GM12878 (cell line): ENCODE results near the gene CENPF. TPM values are rescaled to one million over a fixed set of nuclear protein-coding genes. Genes with fewer than 3 reads are reported as not detected.

ENCODE experiments used
- ATAC-seq: fragments of 200-7000 bp; cut with Tn5 transposase; 3 replicates; pipeline ENCODE4 v1.9.1; 2020; ENCODE audit warnings: mild to moderate bottlenecking, moderate library complexity
- BruUV-seq: library from RNA; stranded (reverse); fragments of 400-500 nt; replicated peaks from 2 replicates; lab custom pipeline; 2021; lab: Mats Ljungman, UMichigan
- CTCF ChIA-PET: fragments of 300-600 bp; sonication (Branson Sonifier 250); formaldehyde crosslinking; extraction: SDS; loops from one replicate; lab custom pipeline; 2021; ENCODE audit warnings: inconsistent platforms; lab: Yijun Ruan, JAX
- POLR2A ChIA-PET: fragments of 350-600 bp; formaldehyde crosslinking; extraction: SDS; loops from one replicate; lab custom pipeline; 2021; ENCODE audit warnings: inconsistent platforms; lab: Charles Lee
- RAD21 ChIA-PET: fragments of 300-600 bp; sonication (Branson Sonifier 250); formaldehyde crosslinking; loops from one replicate; lab custom pipeline; 2023; ENCODE audit warnings: antibody characterized with exemption; ENCODE audit not compliant: unreplicated experiment; lab: Charles Lee
- SMC1A ChIA-PET: fragments of 300-600 bp; sonication (Branson Sonifier 250); formaldehyde crosslinking; loops from one replicate; lab custom pipeline; 2023; ENCODE audit not compliant: unreplicated experiment, uncharacterized antibody; lab: Charles Lee
- DNase-seq: peaks from one replicate; pipeline ENCODE4 v3.0.0-alpha.2; 2011; ENCODE audit warnings: low read depth, low spot score
- FAIRE-seq: peaks from 3 replicates; lab custom pipeline; 2011; peaks lifted over from hg19 to GRCh38; lab: Jason Lieb, UNC
- H2AFZ ChIP-seq: 2 replicates; pipeline ENCODE4 v1.6.0; 2011; ENCODE audit warnings: low read depth, low read length, control low read depth; ENCODE audit not compliant: control insufficient read depth
- H3K27ac ChIP-seq: 2 replicates; pipeline ENCODE4 v1.5.1; 2011; ENCODE audit warnings: control low read depth; ENCODE audit not compliant: control insufficient read depth, insufficient read depth
- H3K27me3 ChIP-seq, 2 experiments: replicated peaks in 1 of 2; 2 replicates each; pipeline versions ENCODE4 v1.6.0 to v1.6.1; 2011; ENCODE audit warnings: low read length in 1 of 2; ENCODE audit not compliant: control insufficient read depth in 2 of 2, insufficient read depth in 2 of 2
- H3K36me3 ChIP-seq, 2 experiments: 2 replicates each; pipeline ENCODE4 v1.5.1; 2011; ENCODE audit warnings: low read length in 1 of 2; ENCODE audit not compliant: control insufficient read depth in 2 of 2, insufficient read depth in 2 of 2
- H3K4me1 ChIP-seq: 2 replicates; pipeline ENCODE4 v1.6.1; 2011; ENCODE audit warnings: mild to moderate bottlenecking, low read length, moderate library complexity, mixed read lengths; ENCODE audit not compliant: control insufficient read depth, insufficient read depth
- H3K4me2 ChIP-seq: 2 replicates; pipeline ENCODE4 v1.6.0; 2011; ENCODE audit warnings: control low read depth; ENCODE audit not compliant: control insufficient read depth, insufficient read depth
- H3K4me3 ChIP-seq: fragments of 200-600 bp; sonication (generic); 2 replicates; pipeline ENCODE4 v1.5.1; 2016
- H3K79me2 ChIP-seq: 2 replicates; pipeline ENCODE4 v1.6.0; 2011; ENCODE audit warnings: low read length; ENCODE audit not compliant: control insufficient read depth, insufficient read depth
- H3K9ac ChIP-seq: 2 replicates; pipeline ENCODE4 v1.8.0; 2011; ENCODE audit warnings: low read length, control low read depth, mixed read lengths; ENCODE audit not compliant: control insufficient read depth, insufficient read depth
- H3K9me3 ChIP-seq: replicated peaks from 3 replicates; pipeline ENCODE4 v1.5.1; 2011; ENCODE audit warnings: mild to moderate bottlenecking, low read length; ENCODE audit not compliant: control insufficient read depth, insufficient read depth
- H4K20me1 ChIP-seq: 2 replicates; pipeline ENCODE4 v1.6.0; 2011; ENCODE audit not compliant: control insufficient read depth, insufficient read depth
- CEBPB ChIP-seq, 2 experiments: fragments of 150-350 bp in 1 of 2; IDR thresholded peaks; 2 replicates each; pipeline ENCODE4 v1.6.1; 2012 to 2014; ENCODE audit warnings: low read depth in 2 of 2, low read length in 2 of 2, borderline replicate concordance in 1 of 2, inconsistent platforms in 1 of 2
- HDAC2 ChIP-seq: fragments of 200-600 bp; sonication (generic); IDR thresholded peaks from 2 replicates; pipeline ENCODE4 v1.6.1; 2017
- JUND ChIP-seq: IDR thresholded peaks from 2 replicates; pipeline ENCODE4 v1.6.1; 2012; ENCODE audit warnings: low read depth, mild to moderate bottlenecking, low read length, improper control_type of control experiment, moderate library complexity
- NFXL1 ChIP-seq: fragments of 450-650 bp; IDR thresholded peaks from 2 replicates; pipeline ENCODE4 v1.6.1; 2017; ENCODE audit warnings: antibody characterized with exemption, mild to moderate bottlenecking, borderline replicate concordance
- NRF1 ChIP-seq: conservative IDR thresholded peaks from 2 replicates; pipeline ENCODE4 v1.6.1; 2011; ENCODE audit warnings: mild to moderate bottlenecking, low read depth, low read length, improper control_type of control experiment
- PML ChIP-seq: IDR thresholded peaks from 2 replicates; pipeline ENCODE4 v1.6.1; 2012; ENCODE audit warnings: low read length, inconsistent platforms
- POLR2AphosphoS2 ChIP-seq: IDR thresholded peaks from 2 replicates; pipeline ENCODE4 v1.6.1; 2011; ENCODE audit warnings: low read depth, mild to moderate bottlenecking, low read length, improper control_type of control experiment, moderate library complexity
- RUNX3 ChIP-seq: IDR thresholded peaks from 2 replicates; pipeline ENCODE4 v1.6.1; 2012; ENCODE audit warnings: low read length, inconsistent platforms
- ZBTB4 ChIP-seq: fragments of 450-650 bp; formaldehyde crosslinking; IDR thresholded peaks from 2 replicates; pipeline ENCODE4 v1.4.0; 2022; ENCODE audit warnings: mild to moderate bottlenecking, moderate library complexity
- ZBTB40 ChIP-seq: fragments of 450-650 bp; IDR thresholded peaks from 2 replicates; pipeline ENCODE4 v1.6.1; 2016; ENCODE audit warnings: mild to moderate bottlenecking, moderate library complexity, borderline replicate concordance
- ZNF274 ChIP-seq: IDR thresholded peaks from one replicate; pipeline ENCODE4 v1.8.0; 2011; ENCODE audit not compliant: insufficient read length, insufficient read depth
- ZNF592 ChIP-seq: fragments of 450-650 bp; IDR thresholded peaks from 2 replicates; pipeline ENCODE4 v1.6.1; 2017; ENCODE audit warnings: mild to moderate bottlenecking, moderate library complexity
- WGBS: methylation state at CpG from one replicate; pipeline ENCODE4 v1.1.6; 2016; ENCODE audit warnings: low lambda C conversion rate; ENCODE audit not compliant: insufficient replicate concordance, insufficient coverage; ENCODE audit errors: missing lambda C conversion rate; 5-methylcytosine and 5-hydroxymethylcytosine counted together
- in situ Hi-C: fragments of 300-500 bp; cut with MboI; formaldehyde crosslinking; loops from 9 replicates; pipeline ENCODE4 v1.14.3; 2018; ENCODE audit warnings: mixed read lengths
- intact Hi-C: fragments of 100-400 bp; cut with micrococcal nuclease; formaldehyde crosslinking; loops from one replicate; pipeline ENCODE4 v1.14.2; 2022; ENCODE audit not compliant: unreplicated experiment
- polyA plus RNA-seq, 11 experiments: library from polyadenylated mRNA; depleted of rRNA in 4 of 11; unstranded in 6 of 11; stranded (reverse) in 5 of 11; fragments of >200 nt; fragmentation: Nextera tagmentation in 4 of 11; fragmentation: Illumina TruSeq in 1 of 11; extraction: Ambion mirVana in 4 of 11; extraction: Trizol in 1 of 11; gene quantifications; 1 replicate in 1 of 11; 2 replicates in 10 of 11; pipeline versions ENCODE4 v1.2.1 to v1.2.3, GENCODE V29; 2011 to 2016; ENCODE audit warnings: inconsistent platforms in 2 of 11, missing spikeins in 2 of 11, low read depth in 1 of 11
- total RNA-seq, 4 experiments: library from RNA; depleted of rRNA in 3 of 4; stranded (reverse); fragments of >200 nt in 3 of 4; fragmentation: Illumina TruSeq in 1 of 4; extraction: Trizol in 1 of 4; gene quantifications; 2 replicates each; pipeline versions ENCODE4 v1.2.1 to v1.2.3, GENCODE V29; 2013 to 2021

CENPF gene
- total and polyA plus RNA-seq, 10 of the 15 experiments (the other 5 are each of a cell fraction or from before 2014, with no cell fraction given): 26.0 to 132 (median 70.5) TPM

GRCh38 chr1:214666674-214667073 is 63.7 kb downstream of the CENPF start:
- ATAC-seq (no peak), DNase-seq (no peak), FAIRE-seq (no peak)
- ChIA-PET SMC1A (no interaction called here), POLR2A (no interaction called here), CTCF (interaction anchor here (1.2 kb wide), 1 partner anchor 35 kb away, joined by 4 read pairs; no protein-coding TSS in a partner anchor), RAD21 (no interaction called here)
- Histone ChIP-seq H3K9me3 (no peaks in the 10 kb centered on the region), H2AFZ (no peak overlapping the region), H3K27me3 (no peaks in the 10 kb centered on the region), H3K9ac (no peak overlapping the region), H3K27ac (no peak overlapping the region), H3K4me2 (no peak overlapping the region), H3K4me3 (no peak overlapping the region), H3K36me3 (peaks cover 2 to 33% of the 10 kb centered on the region in 2 experiments), H3K4me1 (no peaks in the 10 kb centered on the region), H4K20me1 (no peaks in the 10 kb centered on the region), H3K79me2 (no peaks in the 10 kb centered on the region)
- BruUV-seq: no TSS peak
- WGBS: 97% methylated on average over 2 of the region's 2 CpGs
- intact Hi-C loops: no loop called here
- in situ Hi-C loops: no loop called here
- TF ChIP-seq POLR2AphosphoS2 (no peak), JUND (no peak), PML (no peak), CEBPB (IDR thresholded peaks at IDR 0.05; ENCODE audit: borderline replicate concordance in 1 of 2, low read depth in 2 of 2, low read length in 2 of 2) (no peak), NFXL1 (no peak), NRF1 (no peak), HDAC2 (no peak), ZBTB40 (no peak), RUNX3 (no peak), ZBTB4 (no peak), ZNF592 (no peak), ZNF274 (no peak)
